H9 (cell line): Measurements from ENCODE around the gene MOCS1. TPM values are rescaled to one million over a fixed set of nuclear protein-coding genes. Genes with fewer than 3 reads are reported as not detected.
A peak's percentile ranks its signal among the peaks of the same experiment; 100 is the strongest.

ENCODE experiments used
- DNase-seq: peaks from one replicate; pipeline ENCODE4 v3.0.0-alpha.2; 2017
- H2AFZ ChIP-seq: one replicate; pipeline ENCODE4 v1.6.1; 2013; ENCODE audit warnings: mild to moderate bottlenecking, low read length, control low read depth, moderate library complexity
- H2AK5ac ChIP-seq: 2 replicates; pipeline ENCODE4 v1.6.1; 2013; ENCODE audit warnings: low read length, control low read depth, mixed read lengths; ENCODE audit not compliant: insufficient read length
- H2BK120ac ChIP-seq: one replicate; pipeline ENCODE4 v1.6.1; 2013; ENCODE audit warnings: low read depth, mild to moderate bottlenecking, low read length, control low read depth, inconsistent platforms; ENCODE audit not compliant: poor library complexity, severe bottlenecking
- H2BK12ac ChIP-seq: 2 replicates; pipeline ENCODE4 v1.6.1; 2013; ENCODE audit warnings: low read length, control low read depth, mixed read lengths, low read depth; ENCODE audit not compliant: insufficient read length
- H2BK15ac ChIP-seq: 2 replicates; pipeline ENCODE4 v1.6.1; 2013; ENCODE audit warnings: low read depth, low read length, control low read depth
- H2BK20ac ChIP-seq: one replicate; pipeline ENCODE4 v1.6.1; 2013; ENCODE audit warnings: low read depth, mild to moderate bottlenecking, low read length, control low read depth, inconsistent platforms; ENCODE audit not compliant: poor library complexity, severe bottlenecking
- H2BK5ac ChIP-seq: 2 replicates; pipeline ENCODE4 v1.6.1; 2013; ENCODE audit warnings: low read length, control low read depth, mixed read lengths; ENCODE audit not compliant: insufficient read length
- H3K14ac ChIP-seq: 2 replicates; pipeline ENCODE4 v1.6.1; 2013; ENCODE audit warnings: low read length, control low read depth; ENCODE audit not compliant: insufficient read depth
- H3K18ac ChIP-seq: 2 replicates; pipeline ENCODE4 v1.6.1; 2013; ENCODE audit warnings: low read depth, mild to moderate bottlenecking, mixed read lengths, low read length, control low read depth; ENCODE audit not compliant: insufficient read length
- H3K23ac ChIP-seq: 2 replicates; pipeline ENCODE4 v1.6.1; 2013; ENCODE audit warnings: low read length, control low read depth, mixed read lengths, low read depth; ENCODE audit not compliant: insufficient read length
- H3K23me2 ChIP-seq: 2 replicates; pipeline ENCODE4 v1.6.1; 2013; ENCODE audit warnings: low read depth, mild to moderate bottlenecking, mixed read lengths, low read length, control low read depth; ENCODE audit not compliant: insufficient read length, poor library complexity, severe bottlenecking
- H3K27ac ChIP-seq: 2 replicates; pipeline ENCODE4 v1.5.1; 2013; ENCODE audit warnings: low read length, control low read depth, mixed read lengths, low read depth; ENCODE audit not compliant: insufficient read length
- H3K27me3 ChIP-seq: 2 replicates; pipeline ENCODE4 v1.6.1; 2013; ENCODE audit warnings: low read length, control low read depth, inconsistent platforms; ENCODE audit not compliant: insufficient read depth
- H3K4ac ChIP-seq: 2 replicates; pipeline ENCODE4 v1.6.1; 2013; ENCODE audit warnings: low read depth, mild to moderate bottlenecking, control low read depth, inconsistent platforms, low read length, moderate library complexity
- H3K4me1 ChIP-seq: 2 replicates; pipeline ENCODE4 v1.6.1; 2013; ENCODE audit warnings: low read length, control low read depth, inconsistent platforms; ENCODE audit not compliant: insufficient read depth
- H3K4me2 ChIP-seq: 2 replicates; pipeline ENCODE4 v1.6.1; 2013; ENCODE audit warnings: low read length, control low read depth, mixed read lengths; ENCODE audit not compliant: insufficient read length, insufficient read depth
- H3K56ac ChIP-seq: 2 replicates; pipeline ENCODE4 v1.6.1; 2013; ENCODE audit warnings: low read depth, mild to moderate bottlenecking, mixed read lengths, low read length, control low read depth; ENCODE audit not compliant: insufficient read length
- H3K79me1 ChIP-seq: 2 replicates; pipeline ENCODE4 v1.6.1; 2013; ENCODE audit warnings: low read depth, mild to moderate bottlenecking, moderate library complexity, low read length, control low read depth, inconsistent platforms; ENCODE audit not compliant: insufficient read depth, poor library complexity, severe bottlenecking
- H3K79me2 ChIP-seq: 2 replicates; pipeline ENCODE4 v1.6.1; 2013; ENCODE audit warnings: low read length, control low read depth, inconsistent platforms; ENCODE audit not compliant: insufficient read depth
- H3K9ac ChIP-seq: 2 replicates; pipeline ENCODE4 v1.6.1; 2013; ENCODE audit warnings: low read length, control low read depth, mixed read lengths; ENCODE audit not compliant: insufficient read length; ENCODE audit errors: extremely low read depth
- H3K9me3 ChIP-seq: one replicate; pipeline ENCODE4 v1.6.1; 2013; ENCODE audit warnings: low read depth, low read length, inconsistent platforms; ENCODE audit not compliant: control insufficient read depth
- H3T11ph ChIP-seq: one replicate; pipeline ENCODE4 v1.6.1; 2013; ENCODE audit warnings: mild to moderate bottlenecking, low read length, control low read depth, inconsistent platforms
- H4K20me1 ChIP-seq: one replicate; pipeline ENCODE4 v1.6.1; 2013; ENCODE audit not compliant: control insufficient read depth, insufficient read length, insufficient read depth
- H4K5ac ChIP-seq: 2 replicates; pipeline ENCODE4 v1.6.1; 2013; ENCODE audit warnings: low read depth, mild to moderate bottlenecking, mixed read lengths, low read length, control low read depth; ENCODE audit not compliant: insufficient read length
- H4K8ac ChIP-seq: replicated peaks from 2 replicates; pipeline ENCODE4 v1.6.1; 2013; ENCODE audit warnings: low read length, control low read depth, mixed read lengths, low read depth; ENCODE audit not compliant: insufficient read length
- H4K91ac ChIP-seq: 2 replicates; pipeline ENCODE4 v1.6.1; 2013; ENCODE audit warnings: low read depth, mild to moderate bottlenecking, moderate library complexity, mixed read lengths, low read length, control low read depth; ENCODE audit not compliant: insufficient read length
- H3K27ac Mint-ChIP-seq, 3 experiments: 2 replicates in 2 of 3; 3 replicates in 1 of 3; pipeline ENCODE4 v1.8.0; 2020 to 2021; ENCODE audit warnings: mixed read lengths in 3 of 3, mild to moderate bottlenecking in 1 of 3, moderate library complexity in 1 of 3
- H3K27me3 Mint-ChIP-seq: 2 replicates; pipeline ENCODE4 v1.8.0; 2021; ENCODE audit warnings: low read depth, mild to moderate bottlenecking, moderate library complexity, mixed read lengths
- H3K36me3 Mint-ChIP-seq, 3 experiments: 2 replicates in 2 of 3; 3 replicates in 1 of 3; pipeline ENCODE4 v1.8.0; 2020 to 2021; ENCODE audit warnings: low read depth in 3 of 3, mixed read lengths in 3 of 3; ENCODE audit not compliant: insufficient read depth in 1 of 3
- H3K4me1 Mint-ChIP-seq, 2 experiments: 2 replicates each; pipeline ENCODE4 v1.8.0; 2020; ENCODE audit warnings: mixed read lengths in 2 of 2
- H3K4me3 Mint-ChIP-seq, 2 experiments: 2 replicates in 1 of 2; 3 replicates in 1 of 2; pipeline ENCODE4 v1.8.0; 2020 to 2021; ENCODE audit warnings: mild to moderate bottlenecking in 2 of 2, mixed read lengths in 2 of 2, moderate library complexity in 1 of 2
- H3K9me3 Mint-ChIP-seq, 2 experiments: 2 replicates in 1 of 2; 3 replicates in 1 of 2; pipeline ENCODE4 v1.8.0; 2020; ENCODE audit warnings: mild to moderate bottlenecking in 2 of 2, mixed read lengths in 2 of 2, moderate library complexity in 1 of 2
- WGBS: extraction: QIAGEN DNeasy Blood & Tissue Kit; methylation state at CpG from one replicate; pipeline ENCODE4 v1.1.7; 2013; ENCODE audit warnings: missing lambda C conversion rate, low lambda C conversion rate, mixed read lengths; ENCODE audit not compliant: insufficient read length; ENCODE audit errors: extremely low coverage; 5-methylcytosine and 5-hydroxymethylcytosine counted together
- total RNA-seq: library from RNA; stranded (reverse); gene quantifications from 2 replicates; pipeline ENCODE4 v1.2.1, GENCODE V29; 2021
- TF ChIP-seq, protein P1 (sequence below): fragments of 200-600 bp; sonication (generic); conservative IDR thresholded peaks from 3 replicates; pipeline ENCODE4 v1.8.0; 2021; ENCODE audit warnings: antibody characterized with exemption, mild to moderate bottlenecking

The MOCS1 gene
- total RNA-seq, 1 experiment from 2014 or later = 15.2 TPM

DNA sequence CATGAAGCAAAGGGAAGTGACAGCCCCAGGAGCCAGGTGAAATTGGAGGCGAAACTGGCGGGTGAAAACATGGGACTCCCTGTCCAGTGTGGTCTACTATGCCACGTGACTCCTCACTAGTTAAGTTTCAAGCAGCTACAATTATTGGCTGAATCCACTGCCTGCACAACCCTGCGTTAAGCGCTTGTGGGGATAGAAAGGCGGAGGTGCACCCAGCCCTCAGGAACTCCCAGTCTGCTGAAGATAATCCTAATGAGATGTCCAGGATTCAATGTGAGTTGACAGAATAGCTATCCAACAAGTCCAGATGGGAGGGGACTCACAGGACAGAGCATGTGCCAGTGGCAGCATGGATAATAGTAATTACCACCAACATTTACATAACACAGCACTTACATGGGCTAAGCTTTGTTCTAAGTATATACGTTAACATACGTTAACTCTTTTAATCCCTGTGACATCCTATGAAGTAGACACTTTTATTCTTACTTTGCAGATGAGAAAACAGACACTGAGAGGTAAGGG lies 1.8 kb downstream of the MOCS1 start:
- Histone ChIP-seq H3K4me1 (no peaks in the 10 kb centered on the region), H3K27me3 (no peaks in the 10 kb centered on the region; the same call in 1 of the 2 replicates), H2BK20ac (no peak overlapping the region), H2BK5ac (no peak overlapping the region), H2BK120ac (no peak overlapping the region), H3K23ac (no peak overlapping the region), H4K20me1 (no peaks in the 10 kb centered on the region), H2AFZ (no peak overlapping the region), H3K4ac (no peak overlapping the region), H3K18ac (no peak overlapping the region), H3K9ac (no peak overlapping the region), H3T11ph (no peak overlapping the region), H2BK15ac (no peak overlapping the region), H4K5ac (no peak overlapping the region), H2BK12ac (no peak overlapping the region), H3K14ac (no peak overlapping the region; the same call in 1 of the 2 replicates), H3K9me3 (no peaks in the 10 kb centered on the region), H2AK5ac (no peak overlapping the region), H3K79me1 (no peaks in the 10 kb centered on the region), H3K23me2 (peaks cover 4% of the 10 kb centered on the region), H4K8ac (no peak overlapping the region), H3K79me2 (no peaks in the 10 kb centered on the region), H3K27ac (no peak overlapping the region), H3K56ac (no peak overlapping the region), H4K91ac (no peak overlapping the region), H3K4me2 (peak overlapping the region; percentile 80)
- H3K27ac Mint-ChIP-seq = no peak overlapping the region
- no peak for DNase-seq
- peaks cover 31 to 32% of the 10 kb centered on the region in 2 experiments for H3K4me1 Mint-ChIP-seq
- TF ChIP-seq, protein P1, sequence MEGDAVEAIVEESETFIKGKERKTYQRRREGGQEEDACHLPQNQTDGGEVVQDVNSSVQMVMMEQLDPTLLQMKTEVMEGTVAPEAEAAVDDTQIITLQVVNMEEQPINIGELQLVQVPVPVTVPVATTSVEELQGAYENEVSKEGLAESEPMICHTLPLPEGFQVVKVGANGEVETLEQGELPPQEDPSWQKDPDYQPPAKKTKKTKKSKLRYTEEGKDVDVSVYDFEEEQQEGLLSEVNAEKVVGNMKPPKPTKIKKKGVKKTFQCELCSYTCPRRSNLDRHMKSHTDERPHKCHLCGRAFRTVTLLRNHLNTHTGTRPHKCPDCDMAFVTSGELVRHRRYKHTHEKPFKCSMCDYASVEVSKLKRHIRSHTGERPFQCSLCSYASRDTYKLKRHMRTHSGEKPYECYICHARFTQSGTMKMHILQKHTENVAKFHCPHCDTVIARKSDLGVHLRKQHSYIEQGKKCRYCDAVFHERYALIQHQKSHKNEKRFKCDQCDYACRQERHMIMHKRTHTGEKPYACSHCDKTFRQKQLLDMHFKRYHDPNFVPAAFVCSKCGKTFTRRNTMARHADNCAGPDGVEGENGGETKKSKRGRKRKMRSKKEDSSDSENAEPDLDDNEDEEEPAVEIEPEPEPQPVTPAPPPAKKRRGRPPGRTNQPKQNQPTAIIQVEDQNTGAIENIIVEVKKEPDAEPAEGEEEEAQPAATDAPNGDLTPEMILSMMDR = no peak
- H3K27me3 Mint-ChIP-seq = peaks cover 17% of the 10 kb centered on the region
- peak overlapping the region in 1 of 2 experiments; percentile 96; a peak in 1 of 5 replicates for H3K4me3 Mint-ChIP-seq
- H3K9me3 Mint-ChIP-seq = peaks cover 0 to 4% of the 10 kb centered on the region in 2 experiments; a peak in 2 of 5 replicates
- no CpG with 5 or more reads among the region's 8 CpGs for WGBS
- peaks cover 9 to 15% (median 15%) of the 10 kb centered on the region in 3 experiments for H3K36me3 Mint-ChIP-seq
